Immature natural killer cell (primary cell): ENCODE results near the gene KCTD19. TPM values are rescaled to one million over a fixed set of nuclear protein-coding genes. Genes with fewer than 3 reads are reported as not detected.

ENCODE experiments used
- DNase-seq, 3 donors: peaks; one replicate each; pipeline ENCODE4 v3.0.0; 2022; ENCODE audit warnings: mixed read lengths in 1 of 3
- H3K27ac Mint-ChIP-seq, 6 donors: one replicate each; pipeline ENCODE4 v1.8.0; 2020; ENCODE audit warnings: mixed read lengths in 6 of 6, mild to moderate bottlenecking in 5 of 6, inconsistent platforms in 4 of 6, moderate library complexity in 3 of 6
- H3K27me3 Mint-ChIP-seq, 3 donors: one replicate each; pipeline ENCODE4 v1.8.0; 2020 to 2021; ENCODE audit warnings: low read depth in 3 of 3, mild to moderate bottlenecking in 3 of 3, mixed read lengths in 3 of 3, moderate library complexity in 3 of 3, inconsistent platforms in 1 of 3
- H3K36me3 Mint-ChIP-seq, 3 donors: one replicate each; pipeline ENCODE4 v1.8.0; 2020; ENCODE audit warnings: mixed read lengths in 3 of 3, inconsistent platforms in 2 of 3, mild to moderate bottlenecking in 2 of 3
- H3K4me1 Mint-ChIP-seq, 2 donors: one replicate each; pipeline ENCODE4 v1.8.0; 2020; ENCODE audit warnings: inconsistent platforms in 2 of 2, mild to moderate bottlenecking in 2 of 2, mixed read lengths in 2 of 2, moderate library complexity in 1 of 2
- H3K4me3 Mint-ChIP-seq, 5 donors: one replicate each; pipeline ENCODE4 v1.8.0; 2020; ENCODE audit warnings: mild to moderate bottlenecking in 5 of 5, mixed read lengths in 5 of 5, inconsistent platforms in 3 of 5, moderate library complexity in 3 of 5
- H3K9me3 Mint-ChIP-seq, 6 donors: one replicate each; pipeline ENCODE4 v1.8.0; 2020; ENCODE audit warnings: mild to moderate bottlenecking in 6 of 6, mixed read lengths in 6 of 6, inconsistent platforms in 4 of 6, moderate library complexity in 3 of 6
- polyA plus RNA-seq, 3 donors: library from polyadenylated mRNA; unstranded; fragments of 300-500 nt; fragmentation: Illumina TruSeq; gene quantifications; one replicate each; pipeline ENCODE4 v1.2.3, GENCODE V29; 2021

KCTD19 gene
- polyA plus RNA-seq, 3 donors from 2014 or later: not detected

GRCh38 chr16:67305216-67306071 lies 21.1 kb downstream of the KCTD19 start:
- Mint-ChIP-seq H3K4me3 (no peak overlapping the region), H3K27ac (no peak overlapping the region), H3K4me1 (no peaks in the 10 kb centered on the region), H3K9me3 (peaks cover 0 to 1% (median 0%) of the 10 kb centered on the region in 6 donors), H3K36me3 (no peaks in the 10 kb centered on the region), H3K27me3 (peaks cover 1 to 5% (median 4%) of the 10 kb centered on the region in 3 donors)
- no peak for DNase-seq

DNA sequence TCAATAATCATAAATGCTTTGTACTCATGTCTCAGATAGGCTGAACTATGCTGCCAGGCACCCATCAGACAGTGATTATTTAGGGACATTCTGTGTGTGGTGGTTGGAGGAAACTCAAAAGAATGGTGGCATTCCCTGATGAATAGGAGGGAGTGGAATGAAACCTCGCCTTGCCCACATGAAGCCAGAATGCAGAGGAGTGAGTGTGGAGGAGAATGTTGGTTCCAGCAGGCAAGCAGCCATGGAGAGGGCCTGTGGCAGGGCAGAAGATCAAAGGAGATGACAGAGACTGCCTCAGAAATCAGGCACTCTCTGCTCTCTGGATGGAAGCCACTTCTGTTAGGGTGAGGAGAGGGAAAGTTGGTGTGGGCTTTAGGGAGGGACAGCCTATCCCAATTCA lies 22.5 kb downstream of the KCTD19 start:
- Mint-ChIP-seq H3K27me3 (peaks cover 1 to 8% (median 4%) of the 10 kb centered on the region in 3 donors), H3K36me3 (no peaks in the 10 kb centered on the region), H3K4me3 (no peak overlapping the region), H3K27ac (no peak overlapping the region), H3K9me3 (peaks cover 0 to 1% (median 0%) of the 10 kb centered on the region in 6 donors), H3K4me1 (no peaks in the 10 kb centered on the region)
- no peak for DNase-seq

DNA sequence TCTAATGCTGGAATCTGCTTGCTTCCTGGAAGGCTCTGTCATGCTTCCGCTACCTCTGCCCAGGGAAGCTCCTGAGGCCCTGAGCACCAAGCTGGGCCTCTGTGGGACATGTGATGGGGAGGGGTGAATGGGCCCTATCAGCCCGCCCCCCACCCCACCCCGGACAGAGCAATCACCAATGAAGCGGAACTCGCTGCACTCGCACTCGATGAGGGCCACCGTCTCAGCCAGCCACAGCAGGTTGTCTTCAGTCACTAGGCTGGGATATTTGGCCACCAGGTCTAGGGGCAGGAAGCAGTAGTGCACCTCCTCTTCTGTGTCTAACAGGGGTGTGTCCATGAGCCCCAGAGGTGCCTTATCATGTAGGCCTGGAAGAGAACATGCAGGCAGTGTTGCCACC lies 23.6 kb downstream of the KCTD19 start:
- peaks cover 1 to 8% (median 3%) of the 10 kb centered on the region in 3 donors for H3K27me3 Mint-ChIP-seq
- H3K36me3 Mint-ChIP-seq: no peaks in the 10 kb centered on the region
- no peaks in the 10 kb centered on the region for H3K4me1 Mint-ChIP-seq
- H3K27ac Mint-ChIP-seq: no peak overlapping the region
- H3K4me3 Mint-ChIP-seq: no peak overlapping the region
- no peak for DNase-seq
- H3K9me3 Mint-ChIP-seq: no peaks in the 10 kb centered on the region

DNA sequence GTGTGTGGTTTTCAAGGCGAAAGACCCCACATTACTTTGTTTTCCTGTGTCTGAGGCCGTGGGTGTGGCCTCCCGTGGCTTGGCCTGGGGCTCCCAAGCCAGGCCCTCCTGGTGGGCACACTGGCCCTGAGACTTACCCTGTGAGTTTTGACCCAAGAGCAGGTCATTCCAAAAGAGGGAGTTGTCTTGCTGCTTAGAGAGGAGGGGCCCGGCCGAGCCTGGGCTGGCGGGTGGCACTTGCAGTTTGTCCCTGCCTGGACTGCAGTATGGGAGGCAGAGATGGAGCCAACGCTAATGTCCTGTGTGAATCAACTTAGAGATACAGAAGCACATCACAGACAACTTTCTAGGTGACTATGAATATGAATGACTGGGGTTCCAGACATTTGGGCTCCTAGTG lies 24.5 kb downstream of the KCTD19 start:
- H3K27me3 Mint-ChIP-seq: peaks cover 0 to 8% (median 1%) of the 10 kb centered on the region in 3 donors

GRCh38 chr16:67301080-67301782 lies 25.3 kb downstream of the KCTD19 start:
- Mint-ChIP-seq H3K9me3 (no peaks in the 10 kb centered on the region), H3K27me3 (peaks cover 0 to 6% (median 0%) of the 10 kb centered on the region in 3 donors), H3K4me1 (no peaks in the 10 kb centered on the region), H3K4me3 (no peak overlapping the region), H3K27ac (no peak overlapping the region), H3K36me3 (no peaks in the 10 kb centered on the region)
- no peak for DNase-seq

More for the DNA sequence above, 24.5 kb downstream of the KCTD19 start:
- DNase-seq: no peak
- Mint-ChIP-seq H3K4me3 (no peak overlapping the region), H3K27ac (no peak overlapping the region), H3K9me3 (no peaks in the 10 kb centered on the region), H3K4me1 (no peaks in the 10 kb centered on the region), H3K36me3 (no peaks in the 10 kb centered on the region)

DNA sequence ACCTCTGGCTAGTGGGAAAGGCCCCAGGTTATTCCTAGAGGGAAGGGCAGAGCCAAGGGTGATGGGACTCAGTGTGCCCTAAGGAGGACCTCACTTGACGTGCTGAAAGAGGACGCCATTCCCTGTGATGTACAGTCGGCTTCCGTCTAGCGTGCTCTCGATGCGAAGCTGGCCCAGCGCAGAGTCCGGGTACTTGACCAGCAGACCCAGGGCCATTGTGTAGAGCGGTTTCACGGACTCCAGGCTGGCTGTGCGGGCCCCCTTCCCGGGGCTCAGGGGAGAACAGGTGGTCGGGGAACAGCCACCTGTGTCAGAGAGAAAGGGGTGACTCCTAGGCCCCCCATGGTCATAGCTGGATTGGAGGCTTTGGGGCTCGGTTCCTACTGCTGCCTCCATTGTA lies 27.3 kb downstream of the KCTD19 start:
- H3K4me1 Mint-ChIP-seq: peaks cover 6 to 7% of the 10 kb centered on the region in 2 donors
- DNase-seq: no peak
- no peaks in the 10 kb centered on the region for H3K9me3 Mint-ChIP-seq
- H3K36me3 Mint-ChIP-seq: no peaks in the 10 kb centered on the region
- peaks cover 0 to 2% (median 0%) of the 10 kb centered on the region in 3 donors for H3K27me3 Mint-ChIP-seq
- H3K27ac Mint-ChIP-seq: no peak overlapping the region
- H3K4me3 Mint-ChIP-seq: no peak overlapping the region

- no peaks in the 10 kb centered on the region for H3K9me3 Mint-ChIP-seq
- H3K36me3 Mint-ChIP-seq: no peaks in the 10 kb centered on the region
- H3K4me1 Mint-ChIP-seq: peaks cover 7 to 8% of the 10 kb centered on the region in 2 donors
- no peak overlapping the region for H3K4me3 Mint-ChIP-seq
- H3K27ac Mint-ChIP-seq: no peak overlapping the region
- H3K27me3 Mint-ChIP-seq: peaks cover 0 to 2% (median 0%) of the 10 kb centered on the region in 3 donors
- DNase-seq: no peak
Observed at GRCh38 chr16:67298277-67298676, 28.3 kb downstream of the KCTD19 start.

DNA sequence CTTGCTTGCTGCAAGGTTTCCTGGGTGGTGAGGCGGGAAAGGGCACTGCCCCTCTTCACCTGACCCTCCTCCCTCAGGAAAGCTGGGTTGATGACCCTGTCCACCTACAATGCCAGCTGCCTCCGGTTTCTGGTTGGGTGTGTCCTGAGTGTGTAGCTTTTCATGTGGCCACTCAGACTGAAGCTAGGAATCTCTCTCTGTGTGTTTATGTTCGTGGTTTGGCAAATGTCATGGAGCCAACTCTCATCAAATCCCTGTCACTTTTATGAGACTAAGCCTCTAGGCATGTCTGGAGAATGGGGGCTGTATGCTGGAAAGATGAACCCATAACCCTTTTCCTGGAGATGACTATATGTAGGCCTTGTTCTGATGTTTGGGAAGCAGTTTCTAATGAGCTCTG lies 30.1 kb downstream of the KCTD19 start:
- peaks cover 7 to 8% of the 10 kb centered on the region in 2 donors for H3K4me1 Mint-ChIP-seq
- H3K36me3 Mint-ChIP-seq: no peaks in the 10 kb centered on the region
- no peak overlapping the region for H3K27ac Mint-ChIP-seq
- H3K4me3 Mint-ChIP-seq: no peak overlapping the region
- H3K27me3 Mint-ChIP-seq: peaks cover 0 to 2% (median 0%) of the 10 kb centered on the region in 3 donors
- no peak for DNase-seq
- no peaks in the 10 kb centered on the region for H3K9me3 Mint-ChIP-seq

- Mint-ChIP-seq H3K36me3 (no peaks in the 10 kb centered on the region), H3K27me3 (no peaks in the 10 kb centered on the region), H3K9me3 (no peaks in the 10 kb centered on the region), H3K4me3 (no peak overlapping the region), H3K4me1 (peaks cover 16 to 17% of the 10 kb centered on the region in 2 donors), H3K27ac (no peak overlapping the region)
- DNase-seq: no peak
Observed at GRCh38 chr16:67294938-67295361, 31.6 kb downstream of the KCTD19 start.

- H3K27ac Mint-ChIP-seq: no peak overlapping the region
- H3K4me1 Mint-ChIP-seq: peaks cover 22 to 24% of the 10 kb centered on the region in 2 donors
- H3K36me3 Mint-ChIP-seq: no peaks in the 10 kb centered on the region
- no peak overlapping the region for H3K4me3 Mint-ChIP-seq
- peaks cover 0 to 5% (median 2%) of the 10 kb centered on the region in 3 donors for H3K27me3 Mint-ChIP-seq
- no peaks in the 10 kb centered on the region for H3K9me3 Mint-ChIP-seq
- DNase-seq: peak in 2 of 3 donors; percentile 5 to 8
Observed at GRCh38 chr16:67294171-67294757, 32.3 kb downstream of the KCTD19 start.

GRCh38 chr16:67291461-67291860 lies 35.1 kb downstream of the KCTD19 start:
- Mint-ChIP-seq H3K4me1 (peaks cover 27 to 30% of the 10 kb centered on the region in 2 donors), H3K27me3 (peaks cover 0 to 5% (median 2%) of the 10 kb centered on the region in 3 donors)
- DNase-seq: no peak

GRCh38 chr16:67287960-67288359 lies 38.6 kb downstream of the KCTD19 start:
- Mint-ChIP-seq H3K27ac (no peak overlapping the region), H3K27me3 (peaks cover 0 to 5% (median 2%) of the 10 kb centered on the region in 3 donors), H3K36me3 (peaks cover 0 to 4% (median 3%) of the 10 kb centered on the region in 3 donors), H3K4me3 (no peak overlapping the region), H3K9me3 (no peaks in the 10 kb centered on the region), H3K4me1 (peaks cover 20 to 21% of the 10 kb centered on the region in 2 donors)
- DNase-seq: no peak

More at GRCh38 chr16:67291461-67291860, 35.1 kb downstream of the KCTD19 start:
- Mint-ChIP-seq H3K4me3 (no peak overlapping the region), H3K36me3 (no peaks in the 10 kb centered on the region), H3K9me3 (no peaks in the 10 kb centered on the region), H3K27ac (no peak overlapping the region)

DNA sequence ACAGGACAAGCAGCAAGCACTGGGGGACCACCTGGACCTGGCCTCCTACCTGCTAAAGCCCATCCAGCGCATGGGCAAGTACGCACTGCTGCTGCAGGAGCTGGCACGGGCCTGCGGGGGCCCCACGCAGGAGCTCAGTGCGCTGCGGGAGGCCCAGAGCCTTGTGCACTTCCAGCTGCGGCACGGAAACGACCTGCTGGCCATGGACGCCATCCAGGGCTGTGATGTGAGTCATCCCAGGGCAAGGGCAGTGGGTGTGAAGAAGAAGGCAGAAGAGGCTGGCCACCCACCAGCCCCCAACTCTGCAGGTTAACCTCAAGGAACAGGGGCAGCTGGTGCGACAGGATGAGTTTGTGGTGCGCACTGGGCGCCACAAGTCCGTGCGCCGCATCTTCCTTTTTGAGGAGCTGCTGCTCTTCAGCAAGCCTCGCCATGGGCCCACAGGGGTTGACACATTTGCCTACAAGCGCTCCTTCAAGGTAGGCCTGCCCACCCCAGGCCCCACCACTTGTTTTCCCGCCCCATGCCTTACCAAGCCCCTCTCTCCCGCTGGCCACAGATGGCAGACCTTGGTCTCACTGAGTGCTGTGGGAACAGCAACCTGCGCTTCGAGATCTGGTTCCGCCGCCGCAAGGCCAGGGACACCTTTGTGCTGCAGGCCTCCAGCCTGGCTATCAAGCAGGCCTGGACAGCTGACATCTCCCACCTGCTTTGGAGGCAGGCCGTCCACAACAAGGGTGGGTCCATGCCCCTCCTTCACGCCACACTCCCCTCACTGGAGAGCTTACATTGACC lies 39.9 kb downstream of the KCTD19 start:
- peaks cover 20 to 21% of the 10 kb centered on the region in 2 donors for H3K4me1 Mint-ChIP-seq
- DNase-seq: no peak
- H3K27me3 Mint-ChIP-seq: peaks cover 0 to 5% (median 2%) of the 10 kb centered on the region in 3 donors
- no peaks in the 10 kb centered on the region for H3K9me3 Mint-ChIP-seq
- H3K4me3 Mint-ChIP-seq: no peak overlapping the region
- H3K36me3 Mint-ChIP-seq: peaks cover 0 to 4% (median 3%) of the 10 kb centered on the region in 3 donors
- H3K27ac Mint-ChIP-seq: no peak overlapping the region
